Smooth muscle cell (in vitro differentiated cells): ENCODE results near the gene ICA1L. TPM values are rescaled to one million over a fixed set of nuclear protein-coding genes. Genes with fewer than 3 reads are reported as not detected.

ENCODE experiments used
- DNase-seq: peaks from one replicate; lab custom pipeline; 2025; ENCODE audit not compliant: unreplicated experiment; lab: John Stamatoyannopoulos, UW
- H2AFZ ChIP-seq: fragments of 200-600 bp; sonication (generic); 2 replicates; pipeline ENCODE4 v1.6.0; 2016; ENCODE audit warnings: antibody characterized with exemption, low read depth, mild to moderate bottlenecking
- H3F3A ChIP-seq: fragments of 200-600 bp; sonication (generic); 2 replicates; pipeline ENCODE4 v1.6.0; 2017; ENCODE audit warnings: antibody characterized with exemption, low read depth
- H3K27ac ChIP-seq: fragments of 200-600 bp; sonication (generic); 2 replicates; pipeline ENCODE4 v1.5.1; 2016; ENCODE audit warnings: low read depth, mild to moderate bottlenecking
- H3K27me3 ChIP-seq: fragments of 200-600 bp; sonication (generic); 2 replicates; pipeline ENCODE4 v1.6.1; 2016; ENCODE audit warnings: low read depth, mild to moderate bottlenecking
- H3K36me3 ChIP-seq: fragments of 200-600 bp; sonication (generic); 2 replicates; pipeline ENCODE4 v1.5.1; 2016; ENCODE audit warnings: low read depth
- H3K4me1 ChIP-seq: fragments of 200-600 bp; sonication (generic); 2 replicates; pipeline ENCODE4 v1.5.1; 2016; ENCODE audit warnings: low read depth
- H3K4me2 ChIP-seq: fragments of 200-600 bp; sonication (generic); 2 replicates; pipeline ENCODE4 v1.6.0; 2016; ENCODE audit warnings: mild to moderate bottlenecking
- H3K4me3 ChIP-seq: fragments of 200-600 bp; sonication (generic); 2 replicates; pipeline ENCODE4 v1.5.1; 2016; ENCODE audit warnings: mild to moderate bottlenecking
- H3K79me2 ChIP-seq: fragments of 200-600 bp; sonication (generic); 2 replicates; pipeline ENCODE4 v1.6.0; 2016; ENCODE audit warnings: low read depth, mild to moderate bottlenecking
- H3K9ac ChIP-seq: fragments of 200-600 bp; sonication (generic); 2 replicates; pipeline ENCODE4 v1.6.0; 2016; ENCODE audit warnings: low read depth
- H3K9me3 ChIP-seq: fragments of 200-600 bp; sonication (generic); replicated peaks from 2 replicates; pipeline ENCODE4 v1.5.1; 2016; ENCODE audit warnings: low read depth
- H4K20me1 ChIP-seq: fragments of 200-600 bp; sonication (generic); 2 replicates; pipeline ENCODE4 v1.6.0; 2016; ENCODE audit warnings: low read depth
- WGBS: methylation state at CpG from one replicate; pipeline ENCODE4 v1.1.7; 2016; ENCODE audit warnings: low lambda C conversion rate; 5-methylcytosine and 5-hydroxymethylcytosine counted together
- polyA plus RNA-seq: library from polyadenylated mRNA; unstranded; fragments of >200 nt; fragmentation: Nextera tagmentation; extraction: Ambion mirVana; gene quantifications from 2 replicates; pipeline ENCODE4 v1.2.1, GENCODE V29; 2016
- total RNA-seq: library from RNA; depleted of rRNA; stranded (reverse); fragments of >200 nt; gene quantifications from 2 replicates; pipeline ENCODE4 v1.2.3, GENCODE V29; 2014
- TF ChIP-seq, protein P1 (sequence below): fragments of 200-600 bp; sonication (generic); IDR thresholded peaks from 2 replicates; pipeline ENCODE4 v1.5.1; 2017; ENCODE audit warnings: borderline replicate concordance, mild to moderate bottlenecking, antibody characterized with exemption; ENCODE audit not compliant: insufficient read depth, poor library complexity, severe bottlenecking

Gene ICA1L
- total and polyA plus RNA-seq, 2 experiments from 2014 or later: 0.66 to 5.8 TPM

DNA sequence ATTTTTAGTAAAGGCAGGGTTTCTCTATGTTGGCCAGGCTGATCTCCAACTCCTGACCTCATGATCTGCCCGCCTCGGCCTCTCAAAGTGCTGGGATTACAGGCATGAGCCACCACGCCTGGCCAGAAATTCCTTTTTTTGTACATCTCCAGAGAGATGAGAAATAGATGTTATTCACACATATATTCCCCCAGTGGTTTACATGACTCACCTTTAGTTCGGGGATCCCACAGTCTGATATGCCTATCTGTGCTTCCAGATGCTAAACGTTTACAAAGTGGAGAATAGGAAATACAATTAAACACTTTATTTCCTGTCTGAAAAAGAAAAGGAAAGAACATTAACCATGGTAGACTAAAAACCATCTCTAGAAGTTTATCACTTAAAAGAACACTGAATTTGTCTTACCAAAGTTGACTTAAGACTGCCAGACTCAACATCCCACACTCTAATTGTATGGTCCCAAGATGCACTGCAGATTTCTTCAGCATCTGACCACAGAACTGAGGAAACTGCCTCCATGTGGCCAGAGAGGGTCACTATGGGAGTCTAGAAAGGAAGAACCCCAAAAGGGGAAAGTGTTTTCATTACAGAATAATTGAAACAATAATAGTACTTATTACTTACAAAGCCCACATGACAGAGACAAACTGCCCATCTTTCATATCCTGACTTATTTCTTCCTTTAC lies 12.6 kb upstream of the ICA1L start:
- WGBS: 93% methylated on average over 5 of the region's 5 CpGs
- no peaks in the 10 kb centered on the region for H3K4me1 ChIP-seq
- TF ChIP-seq, protein P1, sequence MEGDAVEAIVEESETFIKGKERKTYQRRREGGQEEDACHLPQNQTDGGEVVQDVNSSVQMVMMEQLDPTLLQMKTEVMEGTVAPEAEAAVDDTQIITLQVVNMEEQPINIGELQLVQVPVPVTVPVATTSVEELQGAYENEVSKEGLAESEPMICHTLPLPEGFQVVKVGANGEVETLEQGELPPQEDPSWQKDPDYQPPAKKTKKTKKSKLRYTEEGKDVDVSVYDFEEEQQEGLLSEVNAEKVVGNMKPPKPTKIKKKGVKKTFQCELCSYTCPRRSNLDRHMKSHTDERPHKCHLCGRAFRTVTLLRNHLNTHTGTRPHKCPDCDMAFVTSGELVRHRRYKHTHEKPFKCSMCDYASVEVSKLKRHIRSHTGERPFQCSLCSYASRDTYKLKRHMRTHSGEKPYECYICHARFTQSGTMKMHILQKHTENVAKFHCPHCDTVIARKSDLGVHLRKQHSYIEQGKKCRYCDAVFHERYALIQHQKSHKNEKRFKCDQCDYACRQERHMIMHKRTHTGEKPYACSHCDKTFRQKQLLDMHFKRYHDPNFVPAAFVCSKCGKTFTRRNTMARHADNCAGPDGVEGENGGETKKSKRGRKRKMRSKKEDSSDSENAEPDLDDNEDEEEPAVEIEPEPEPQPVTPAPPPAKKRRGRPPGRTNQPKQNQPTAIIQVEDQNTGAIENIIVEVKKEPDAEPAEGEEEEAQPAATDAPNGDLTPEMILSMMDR: no peak
- no peaks in the 10 kb centered on the region for H3K36me3 ChIP-seq
- H3K9ac ChIP-seq: no peak overlapping the region
- H3K79me2 ChIP-seq: no peaks in the 10 kb centered on the region
- H3K27ac ChIP-seq: no peak overlapping the region
- H2AFZ ChIP-seq: no peak overlapping the region
- no peaks in the 10 kb centered on the region for H3K27me3 ChIP-seq
- no peaks in the 10 kb centered on the region for H3K9me3 ChIP-seq
- DNase-seq: no peak
- H4K20me1 ChIP-seq: no peaks in the 10 kb centered on the region
- H3K4me2 ChIP-seq: no peak overlapping the region
- no peak overlapping the region for H3K4me3 ChIP-seq
- H3F3A ChIP-seq: no peaks in the 10 kb centered on the region

DNA sequence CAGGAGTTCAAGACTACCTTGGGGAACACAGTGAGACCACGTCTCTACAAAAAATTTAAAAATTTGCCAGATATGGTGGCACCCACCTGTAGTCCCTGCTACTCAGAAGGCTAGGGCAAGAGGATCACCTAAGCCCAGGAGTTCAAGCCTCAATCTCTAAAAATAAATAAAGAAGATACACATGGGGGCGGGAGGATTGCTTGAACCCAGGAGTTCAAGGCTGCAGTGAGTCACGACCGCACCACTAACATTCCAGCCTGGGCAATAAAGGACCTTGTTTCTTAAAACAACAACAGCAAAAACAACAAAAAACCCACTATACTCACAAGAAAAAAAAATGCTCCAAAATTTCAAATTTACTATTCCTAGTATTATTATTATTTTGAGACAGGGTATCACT lies 10.0 kb upstream of the ICA1L start:
- Histone ChIP-seq H3F3A (no peaks in the 10 kb centered on the region), H3K27me3 (no peaks in the 10 kb centered on the region), H3K9ac (no peak overlapping the region), H2AFZ (no peak overlapping the region), H3K36me3 (no peaks in the 10 kb centered on the region), H3K4me1 (no peaks in the 10 kb centered on the region), H4K20me1 (no peaks in the 10 kb centered on the region), H3K79me2 (no peaks in the 10 kb centered on the region), H3K27ac (no peak overlapping the region), H3K4me3 (no peak overlapping the region), H3K4me2 (no peak overlapping the region), H3K9me3 (no peaks in the 10 kb centered on the region)
- TF ChIP-seq, protein P1: no peak
- DNase-seq: no peak
- 96% methylated on average over 4 of the region's 4 CpGs for WGBS

DNA sequence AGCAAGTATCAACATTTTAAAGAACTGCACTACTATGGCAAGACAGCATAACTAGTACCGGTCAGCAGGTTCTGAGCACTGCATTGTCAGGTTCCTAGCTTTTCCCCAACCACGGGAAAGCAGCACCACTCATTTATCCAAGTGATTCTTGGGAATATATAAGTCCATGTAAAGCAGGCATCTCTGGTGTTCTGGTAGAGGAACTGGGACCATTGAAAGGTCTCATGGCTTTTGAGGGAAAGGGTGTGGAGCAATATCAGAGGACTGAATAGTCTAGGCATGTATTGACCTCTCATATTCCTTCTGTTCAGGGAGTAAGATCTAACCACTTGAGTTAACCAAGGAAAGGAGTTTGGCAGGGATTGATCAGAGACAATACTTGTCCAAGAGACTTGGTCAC lies 6.1 kb upstream of the ICA1L start:
- no peak overlapping the region for H3K27ac ChIP-seq
- 100% methylated on average over 2 of the region's 2 CpGs for WGBS

More for the DNA sequence above, 6.1 kb upstream of the ICA1L start:
- H3K36me3 ChIP-seq: no peaks in the 10 kb centered on the region
- H3K4me1 ChIP-seq: no peaks in the 10 kb centered on the region
- no peak overlapping the region for H3K9ac ChIP-seq
- no peaks in the 10 kb centered on the region for H3F3A ChIP-seq
- no peak for DNase-seq
- H3K79me2 ChIP-seq: no peaks in the 10 kb centered on the region
- no peaks in the 10 kb centered on the region for H4K20me1 ChIP-seq
- TF ChIP-seq, protein P1: no peak
- no peak overlapping the region for H3K4me3 ChIP-seq
- H3K27me3 ChIP-seq: no peaks in the 10 kb centered on the region
- H3K9me3 ChIP-seq: no peaks in the 10 kb centered on the region
- H2AFZ ChIP-seq: no peak overlapping the region
- no peak overlapping the region for H3K4me2 ChIP-seq
